ENCODE data around the gene SLC6A3.

DNA sequence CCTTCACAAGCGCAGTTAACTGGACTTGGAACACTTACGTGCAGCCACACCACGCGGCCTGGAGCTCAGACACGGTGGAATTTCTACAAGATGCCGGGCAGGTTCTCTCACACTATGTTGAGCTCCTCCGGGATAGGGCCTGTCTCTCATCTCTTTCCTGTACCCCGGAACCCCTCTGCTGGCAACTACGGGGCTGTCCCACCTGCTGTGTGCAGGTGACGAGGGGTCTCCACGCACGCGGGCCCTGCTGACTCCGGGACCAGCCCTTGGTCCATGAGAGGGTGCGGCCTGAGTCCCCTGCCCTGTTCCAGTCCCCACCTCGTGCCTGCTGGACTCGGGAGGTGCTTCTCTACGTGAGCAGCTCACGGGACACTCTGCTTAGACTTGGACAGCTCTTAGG, 40.1 kb downstream of the SLC6A3 start:
- TF ChIP-seq, protein P1, sequence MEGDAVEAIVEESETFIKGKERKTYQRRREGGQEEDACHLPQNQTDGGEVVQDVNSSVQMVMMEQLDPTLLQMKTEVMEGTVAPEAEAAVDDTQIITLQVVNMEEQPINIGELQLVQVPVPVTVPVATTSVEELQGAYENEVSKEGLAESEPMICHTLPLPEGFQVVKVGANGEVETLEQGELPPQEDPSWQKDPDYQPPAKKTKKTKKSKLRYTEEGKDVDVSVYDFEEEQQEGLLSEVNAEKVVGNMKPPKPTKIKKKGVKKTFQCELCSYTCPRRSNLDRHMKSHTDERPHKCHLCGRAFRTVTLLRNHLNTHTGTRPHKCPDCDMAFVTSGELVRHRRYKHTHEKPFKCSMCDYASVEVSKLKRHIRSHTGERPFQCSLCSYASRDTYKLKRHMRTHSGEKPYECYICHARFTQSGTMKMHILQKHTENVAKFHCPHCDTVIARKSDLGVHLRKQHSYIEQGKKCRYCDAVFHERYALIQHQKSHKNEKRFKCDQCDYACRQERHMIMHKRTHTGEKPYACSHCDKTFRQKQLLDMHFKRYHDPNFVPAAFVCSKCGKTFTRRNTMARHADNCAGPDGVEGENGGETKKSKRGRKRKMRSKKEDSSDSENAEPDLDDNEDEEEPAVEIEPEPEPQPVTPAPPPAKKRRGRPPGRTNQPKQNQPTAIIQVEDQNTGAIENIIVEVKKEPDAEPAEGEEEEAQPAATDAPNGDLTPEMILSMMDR (IDR thresholded peaks at IDR 0.05 in 8 of 11, conservative IDR thresholded peaks at IDR 0.05 in 3 of 11): no peak
- TF ChIP-seq POLR2A (IDR thresholded peaks at IDR 0.05) (no peak), POLR2AphosphoS5 (IDR thresholded peaks at IDR 0.05) (no peak)

Measured in spleen (tissue), 7 donors.